H1 (cell line): ENCODE results near the gene DPF3.

ENCODE experiments used
- EZH2 ChIP-seq: fragments of 200-600 bp; sonication (generic); IDR thresholded peaks from 2 replicates; pipeline ENCODE4 v1.7.1; 2012; ENCODE audit warnings: low read depth, mild to moderate bottlenecking, moderate library complexity, low read length, inconsistent platforms; ENCODE audit not compliant: severe bottlenecking
- KDM1A ChIP-seq: fragments of 200-600, 300-600 bp; sonication (generic); IDR thresholded peaks from 2 replicates; pipeline ENCODE4 v1.7.1; 2016; ENCODE audit warnings: mild to moderate bottlenecking, low read length, borderline replicate concordance
- SIN3A ChIP-seq, 2 experiments: IDR thresholded peaks in 1 of 2; conservative IDR thresholded peaks in 1 of 2; 2 replicates each; pipeline ENCODE4 v1.6.1; 2011 to 2012; ENCODE audit warnings: low read length in 2 of 2, improper control_type of control experiment in 1 of 2, low read depth in 1 of 2, mild to moderate bottlenecking in 1 of 2
- TF ChIP-seq, protein P1 (sequence below): IDR thresholded peaks from 2 replicates; pipeline ENCODE4 v1.6.1; 2011; ENCODE audit warnings: low read depth, mild to moderate bottlenecking, low read length; ENCODE audit not compliant: insufficient read depth
- TF ChIP-seq, protein P2 (sequence below), 3 experiments: IDR thresholded peaks; 1 replicate in 2 of 3; 2 replicates in 1 of 3; pipeline versions ENCODE4 v1.5.1 to v1.6.1; 2011; ENCODE audit warnings: low read length in 3 of 3, mild to moderate bottlenecking in 3 of 3, inconsistent platforms in 2 of 3, low read depth in 1 of 3, moderate library complexity in 1 of 3; ENCODE audit not compliant: insufficient read depth in 1 of 3; ENCODE audit errors: control extremely low read depth in 1 of 3

DNA sequence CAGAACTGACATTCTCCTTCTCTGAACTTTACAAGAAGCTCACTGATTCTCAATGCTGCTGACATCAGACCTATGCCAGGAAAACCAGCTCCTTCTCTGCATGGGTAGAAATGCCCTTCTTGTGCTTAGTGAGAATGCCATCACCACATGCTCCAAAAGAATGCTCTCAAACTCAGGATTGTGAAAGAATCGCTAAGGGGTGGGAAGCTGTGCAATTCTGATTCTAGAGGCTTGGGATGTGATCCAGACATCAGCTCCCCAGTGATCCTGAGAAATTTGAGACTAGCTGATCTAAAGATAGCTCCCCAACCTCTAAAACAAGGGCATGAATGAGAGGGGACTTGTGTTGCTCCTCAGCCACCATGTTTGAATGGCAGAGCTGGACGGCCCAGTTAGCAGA, 113.2 kb downstream of the DPF3 start:
- TF ChIP-seq KDM1A (no peak), SIN3A (conservative IDR thresholded peaks at IDR 0.05 in 1 of 2, IDR thresholded peaks at IDR 0.05 in 1 of 2; ENCODE audit: low read depth in 1 of 2, low read length in 2 of 2) (no peak), EZH2 (no peak)
- TF ChIP-seq, protein P1, sequence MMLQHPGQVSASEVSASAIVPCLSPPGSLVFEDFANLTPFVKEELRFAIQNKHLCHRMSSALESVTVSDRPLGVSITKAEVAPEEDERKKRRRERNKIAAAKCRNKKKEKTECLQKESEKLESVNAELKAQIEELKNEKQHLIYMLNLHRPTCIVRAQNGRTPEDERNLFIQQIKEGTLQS: no peak
- TF ChIP-seq, protein P2, sequence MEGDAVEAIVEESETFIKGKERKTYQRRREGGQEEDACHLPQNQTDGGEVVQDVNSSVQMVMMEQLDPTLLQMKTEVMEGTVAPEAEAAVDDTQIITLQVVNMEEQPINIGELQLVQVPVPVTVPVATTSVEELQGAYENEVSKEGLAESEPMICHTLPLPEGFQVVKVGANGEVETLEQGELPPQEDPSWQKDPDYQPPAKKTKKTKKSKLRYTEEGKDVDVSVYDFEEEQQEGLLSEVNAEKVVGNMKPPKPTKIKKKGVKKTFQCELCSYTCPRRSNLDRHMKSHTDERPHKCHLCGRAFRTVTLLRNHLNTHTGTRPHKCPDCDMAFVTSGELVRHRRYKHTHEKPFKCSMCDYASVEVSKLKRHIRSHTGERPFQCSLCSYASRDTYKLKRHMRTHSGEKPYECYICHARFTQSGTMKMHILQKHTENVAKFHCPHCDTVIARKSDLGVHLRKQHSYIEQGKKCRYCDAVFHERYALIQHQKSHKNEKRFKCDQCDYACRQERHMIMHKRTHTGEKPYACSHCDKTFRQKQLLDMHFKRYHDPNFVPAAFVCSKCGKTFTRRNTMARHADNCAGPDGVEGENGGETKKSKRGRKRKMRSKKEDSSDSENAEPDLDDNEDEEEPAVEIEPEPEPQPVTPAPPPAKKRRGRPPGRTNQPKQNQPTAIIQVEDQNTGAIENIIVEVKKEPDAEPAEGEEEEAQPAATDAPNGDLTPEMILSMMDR (IDR thresholded peaks at IDR 0.05; ENCODE audit: control extremely low read depth in 1 of 3, insufficient read depth in 1 of 3, low read depth in 1 of 3, low read length in 3 of 3): no peak
